Measurements from ENCODE around the gene GALNT18. TPM values are rescaled to one million over a fixed set of nuclear protein-coding genes. Genes with fewer than 3 reads are reported as not detected.
"Not testable (repeated sequence)": the region's sequence is repeated elsewhere in the genome, so short reads cannot be mapped to it uniquely, and the experiment has no call there.

Gene GALNT18
- total and polyA plus RNA-seq, 8 donors = 2.0 to 8.9 (median 4.7) TPM

DNA sequence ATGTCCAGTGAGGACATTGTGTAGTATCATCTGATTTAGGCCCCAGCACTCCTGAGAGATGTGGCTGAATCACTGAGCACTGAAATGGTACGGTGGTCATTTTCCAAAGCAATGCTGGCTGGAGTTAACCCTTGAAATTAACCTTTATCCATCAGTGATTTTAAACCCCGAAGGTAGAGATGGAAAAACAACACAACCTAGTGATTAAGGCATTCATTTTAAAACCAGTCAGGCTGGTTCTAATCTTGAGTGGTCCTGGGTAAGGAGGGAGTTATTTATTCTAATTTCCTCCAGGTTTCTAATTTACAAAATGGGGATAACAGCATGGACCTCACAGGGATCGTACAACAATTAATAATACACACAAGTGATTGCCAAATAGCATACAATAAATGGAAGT is 262.2 kb downstream of the GALNT18 start:
- WGBS, 2 donors = 69 to 78% methylated on average over 3 of the region's 3 CpGs
- FAIRE-seq = no peak
- TF ChIP-seq, protein P1, sequence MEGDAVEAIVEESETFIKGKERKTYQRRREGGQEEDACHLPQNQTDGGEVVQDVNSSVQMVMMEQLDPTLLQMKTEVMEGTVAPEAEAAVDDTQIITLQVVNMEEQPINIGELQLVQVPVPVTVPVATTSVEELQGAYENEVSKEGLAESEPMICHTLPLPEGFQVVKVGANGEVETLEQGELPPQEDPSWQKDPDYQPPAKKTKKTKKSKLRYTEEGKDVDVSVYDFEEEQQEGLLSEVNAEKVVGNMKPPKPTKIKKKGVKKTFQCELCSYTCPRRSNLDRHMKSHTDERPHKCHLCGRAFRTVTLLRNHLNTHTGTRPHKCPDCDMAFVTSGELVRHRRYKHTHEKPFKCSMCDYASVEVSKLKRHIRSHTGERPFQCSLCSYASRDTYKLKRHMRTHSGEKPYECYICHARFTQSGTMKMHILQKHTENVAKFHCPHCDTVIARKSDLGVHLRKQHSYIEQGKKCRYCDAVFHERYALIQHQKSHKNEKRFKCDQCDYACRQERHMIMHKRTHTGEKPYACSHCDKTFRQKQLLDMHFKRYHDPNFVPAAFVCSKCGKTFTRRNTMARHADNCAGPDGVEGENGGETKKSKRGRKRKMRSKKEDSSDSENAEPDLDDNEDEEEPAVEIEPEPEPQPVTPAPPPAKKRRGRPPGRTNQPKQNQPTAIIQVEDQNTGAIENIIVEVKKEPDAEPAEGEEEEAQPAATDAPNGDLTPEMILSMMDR (IDR thresholded peaks at IDR 0.05) = no peak
- no peaks in the 10 kb centered on the region for H3K27me3 ChIP-seq
- H3K4me1 ChIP-seq = no peaks in the 10 kb centered on the region
- H3K27ac ChIP-seq = no peak overlapping the region
- no peak for ATAC-seq
- DNase-seq = no peak
- H3K4me3 ChIP-seq = no peak overlapping the region
- no peaks in the 10 kb centered on the region for H3K36me3 ChIP-seq
- intact Hi-C loops (cut with DNase I) = no loop called here
- H3K9me3 ChIP-seq = no peaks in the 10 kb centered on the region

DNA sequence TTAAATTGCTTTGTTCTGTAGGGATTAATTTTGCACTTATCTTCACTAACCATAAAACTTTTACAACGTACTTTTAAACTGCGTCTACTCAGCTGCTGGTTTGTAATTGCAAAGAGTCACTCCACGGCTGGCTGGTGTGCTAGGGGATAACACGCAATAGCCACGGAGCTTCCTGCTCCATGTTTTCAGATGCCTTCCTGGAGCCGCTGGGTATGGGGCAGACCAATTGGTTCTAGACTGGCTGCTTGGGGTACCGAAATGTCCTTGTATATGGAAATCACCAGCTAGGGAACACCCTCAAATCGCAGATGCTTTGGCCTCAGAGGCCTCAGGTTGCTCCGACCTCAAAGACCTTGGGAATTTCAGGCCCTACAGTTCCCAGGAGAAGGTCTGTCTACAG is 265.0 kb downstream of the GALNT18 start:
- ATAC-seq = no peak
- FAIRE-seq = no peak
- TF ChIP-seq, protein P1 (IDR thresholded peaks at IDR 0.05) = no peak
- no peak for DNase-seq
- H3K4me1 ChIP-seq = no peaks in the 10 kb centered on the region
- H3K9me3 ChIP-seq = no peaks in the 10 kb centered on the region
- H3K27me3 ChIP-seq = no peaks in the 10 kb centered on the region
- no peaks in the 10 kb centered on the region for H3K36me3 ChIP-seq
- WGBS, 2 donors = 84 to 87% methylated on average over 9 of the region's 9 CpGs
- intact Hi-C loops (cut with DNase I) = no loop called here
- H3K4me3 ChIP-seq = no peak overlapping the region
- H3K27ac ChIP-seq = no peak overlapping the region

DNA sequence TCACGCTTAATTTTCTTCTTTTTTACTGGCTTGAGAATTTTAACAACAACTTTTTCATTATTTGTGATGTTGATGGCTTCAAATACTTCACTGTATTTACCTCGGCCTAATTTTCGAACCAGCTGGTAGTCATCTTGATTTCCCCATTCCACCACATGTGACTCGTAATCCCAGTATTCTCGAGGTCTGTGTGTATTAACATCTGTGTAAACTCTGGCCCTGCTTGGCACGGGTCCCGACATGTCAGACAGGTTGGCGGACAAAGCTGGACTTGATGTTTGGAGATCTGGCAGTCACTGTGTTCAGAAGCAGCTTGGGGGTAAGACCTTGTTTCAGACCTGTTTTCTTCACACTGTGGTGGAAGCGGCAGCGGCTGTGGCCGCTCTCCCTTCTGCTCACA is 268.9 kb downstream of the GALNT18 start, which contains the start of gene CSNK2A3:
Gene CSNK2A3, minus strand, starts transcription at position 373 of the 400 bp plus-strand sequence. Its CDS starts 131 bp downstream, at position 242.
- H3K27ac ChIP-seq; H3K36me3 ChIP-seq; DNase-seq; H3K4me3 ChIP-seq; H3K4me1 ChIP-seq; intact Hi-C loops (cut with DNase I); H3K9me3 ChIP-seq; H3K27me3 ChIP-seq; FAIRE-seq: not testable (repeated sequence)
- ATAC-seq = peak; percentile 58 to 82 (median 66)
- WGBS, 2 donors = 59 to 63% methylated on average over 10 to 11 of the region's 11 CpGs

DNA sequence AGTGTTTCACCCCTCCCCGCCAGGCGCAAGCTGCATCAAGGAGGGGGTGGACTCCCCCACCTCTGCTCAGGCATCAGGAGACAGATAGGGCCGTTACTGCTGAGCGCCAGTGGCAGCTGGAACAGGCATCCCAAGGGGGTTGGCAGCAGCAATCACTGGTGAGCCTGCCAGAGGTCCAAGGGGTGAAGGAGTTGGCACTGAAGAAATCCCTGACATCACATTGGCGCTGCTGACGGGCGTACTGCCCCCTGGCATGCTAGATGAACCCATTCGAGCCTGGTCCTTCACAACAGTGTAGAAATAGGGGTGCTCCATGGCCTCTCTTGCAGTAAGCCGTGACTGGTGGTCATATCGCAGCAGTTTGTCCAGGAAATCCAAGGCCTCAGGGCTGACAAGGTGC is 270.0 kb downstream of the GALNT18 start:
- DNase-seq; H3K9me3 ChIP-seq; FAIRE-seq; H3K27ac ChIP-seq; ATAC-seq; H3K27me3 ChIP-seq; H3K4me1 ChIP-seq; intact Hi-C loops (cut with DNase I); H3K4me3 ChIP-seq; H3K36me3 ChIP-seq: not testable (repeated sequence)
- WGBS, 2 donors = 81 to 83% methylated on average over 8 of the region's 10 CpGs

DNA sequence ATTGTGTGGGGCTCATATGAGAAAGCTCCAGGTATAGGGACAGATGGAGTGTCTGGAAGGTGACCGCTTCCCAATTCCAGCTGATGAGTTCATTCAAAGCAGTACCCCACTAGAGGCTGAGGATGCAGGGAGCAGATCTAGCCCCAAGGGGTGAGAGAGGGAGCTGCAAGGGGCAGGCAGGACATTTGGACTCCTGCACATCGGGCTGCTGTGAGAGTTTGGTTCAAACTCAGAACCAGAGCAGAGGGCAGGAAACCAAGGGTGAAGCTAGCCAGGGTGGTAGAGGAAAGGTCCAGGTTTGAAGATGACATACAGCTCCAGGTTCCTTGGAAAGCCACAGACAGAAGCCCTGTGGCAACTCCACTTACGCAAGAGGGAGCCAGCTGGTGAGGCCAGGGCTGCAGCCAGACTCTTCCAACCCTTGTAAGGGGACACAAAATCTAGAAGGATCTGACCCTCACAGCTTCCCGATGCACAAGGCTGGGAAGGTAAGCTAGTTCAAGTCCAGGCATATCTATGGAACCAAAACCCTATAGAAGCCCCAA is 270.7 kb downstream of the GALNT18 start:
- Histone ChIP-seq H3K4me1 (no peaks in the 10 kb centered on the region), H3K9me3 (no peaks in the 10 kb centered on the region), H3K36me3 (no peaks in the 10 kb centered on the region), H3K27ac (no peak overlapping the region), H3K27me3 (no peaks in the 10 kb centered on the region), H3K4me3 (no peak overlapping the region)
- intact Hi-C loops (cut with DNase I) = no loop called here
- TF ChIP-seq, protein P1 (IDR thresholded peaks at IDR 0.05) = no peak
- no peak for ATAC-seq
- DNase-seq = no peak
- WGBS, 2 donors = 93 to 96% methylated on average over 4 of the region's 4 CpGs
- no peak for FAIRE-seq

DNA sequence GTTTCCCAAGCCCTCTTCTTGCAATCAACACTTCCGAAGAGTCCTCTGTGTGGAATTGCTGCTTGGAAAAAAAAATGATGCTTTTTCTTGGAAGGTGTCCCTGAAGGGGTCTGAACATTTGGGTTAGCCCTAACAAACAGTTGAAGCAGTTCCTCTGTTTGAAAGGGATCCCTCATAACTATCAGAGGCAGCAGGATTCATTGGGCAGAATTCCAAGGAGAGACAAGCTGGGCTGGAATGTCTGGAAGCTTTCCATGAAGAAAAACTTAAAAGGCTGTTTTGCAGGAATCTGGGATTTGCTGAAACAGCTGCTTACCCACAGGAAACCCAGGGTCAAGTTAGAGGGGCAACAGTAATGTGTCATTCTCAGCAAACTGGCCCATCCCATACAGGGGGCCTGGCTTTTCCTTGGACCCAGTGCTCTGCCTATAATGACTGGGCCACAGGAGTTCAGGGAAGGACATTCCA is 271.9 kb downstream of the GALNT18 start:
- peak in 2 of 6 donors; percentile 3 to 18 for DNase-seq
- intact Hi-C loops (cut with DNase I) = no loop called here

More for the DNA sequence above, 271.9 kb downstream of the GALNT18 start:
- Histone ChIP-seq H3K27ac (no peak overlapping the region), H3K36me3 (no peaks in the 10 kb centered on the region), H3K9me3 (no peaks in the 10 kb centered on the region), H3K4me3 (no peak overlapping the region), H3K4me1 (no peaks in the 10 kb centered on the region), H3K27me3 (no peaks in the 10 kb centered on the region)
- TF ChIP-seq, protein P1 (IDR thresholded peaks at IDR 0.05) = no peak
- 78 to 84% methylated on average over 1 of the region's 1 CpG for WGBS, 2 donors
- ATAC-seq = peak in 2 of 4 donors; percentile 33 to 53
- no peak for FAIRE-seq

Data from pancreas (tissue), 10 donors.